DMS153 (cell line): ENCODE measurements around the gene VPS13C.
A peak's percentile ranks its signal among the peaks of the same experiment; 100 is the strongest.

Source experiments
- DNase-seq: peaks from one replicate; lab custom pipeline; 2025; lab: John Stamatoyannopoulos, UW

Gene VPS13C, protein sequence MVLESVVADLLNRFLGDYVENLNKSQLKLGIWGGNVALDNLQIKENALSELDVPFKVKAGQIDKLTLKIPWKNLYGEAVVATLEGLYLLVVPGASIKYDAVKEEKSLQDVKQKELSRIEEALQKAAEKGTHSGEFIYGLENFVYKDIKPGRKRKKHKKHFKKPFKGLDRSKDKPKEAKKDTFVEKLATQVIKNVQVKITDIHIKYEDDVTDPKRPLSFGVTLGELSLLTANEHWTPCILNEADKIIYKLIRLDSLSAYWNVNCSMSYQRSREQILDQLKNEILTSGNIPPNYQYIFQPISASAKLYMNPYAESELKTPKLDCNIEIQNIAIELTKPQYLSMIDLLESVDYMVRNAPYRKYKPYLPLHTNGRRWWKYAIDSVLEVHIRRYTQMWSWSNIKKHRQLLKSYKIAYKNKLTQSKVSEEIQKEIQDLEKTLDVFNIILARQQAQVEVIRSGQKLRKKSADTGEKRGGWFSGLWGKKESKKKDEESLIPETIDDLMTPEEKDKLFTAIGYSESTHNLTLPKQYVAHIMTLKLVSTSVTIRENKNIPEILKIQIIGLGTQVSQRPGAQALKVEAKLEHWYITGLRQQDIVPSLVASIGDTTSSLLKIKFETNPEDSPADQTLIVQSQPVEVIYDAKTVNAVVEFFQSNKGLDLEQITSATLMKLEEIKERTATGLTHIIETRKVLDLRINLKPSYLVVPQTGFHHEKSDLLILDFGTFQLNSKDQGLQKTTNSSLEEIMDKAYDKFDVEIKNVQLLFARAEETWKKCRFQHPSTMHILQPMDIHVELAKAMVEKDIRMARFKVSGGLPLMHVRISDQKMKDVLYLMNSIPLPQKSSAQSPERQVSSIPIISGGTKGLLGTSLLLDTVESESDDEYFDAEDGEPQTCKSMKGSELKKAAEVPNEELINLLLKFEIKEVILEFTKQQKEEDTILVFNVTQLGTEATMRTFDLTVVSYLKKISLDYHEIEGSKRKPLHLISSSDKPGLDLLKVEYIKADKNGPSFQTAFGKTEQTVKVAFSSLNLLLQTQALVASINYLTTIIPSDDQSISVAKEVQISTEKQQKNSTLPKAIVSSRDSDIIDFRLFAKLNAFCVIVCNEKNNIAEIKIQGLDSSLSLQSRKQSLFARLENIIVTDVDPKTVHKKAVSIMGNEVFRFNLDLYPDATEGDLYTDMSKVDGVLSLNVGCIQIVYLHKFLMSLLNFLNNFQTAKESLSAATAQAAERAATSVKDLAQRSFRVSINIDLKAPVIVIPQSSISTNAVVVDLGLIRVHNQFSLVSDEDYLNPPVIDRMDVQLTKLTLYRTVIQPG (N-terminal part only)

DNA sequence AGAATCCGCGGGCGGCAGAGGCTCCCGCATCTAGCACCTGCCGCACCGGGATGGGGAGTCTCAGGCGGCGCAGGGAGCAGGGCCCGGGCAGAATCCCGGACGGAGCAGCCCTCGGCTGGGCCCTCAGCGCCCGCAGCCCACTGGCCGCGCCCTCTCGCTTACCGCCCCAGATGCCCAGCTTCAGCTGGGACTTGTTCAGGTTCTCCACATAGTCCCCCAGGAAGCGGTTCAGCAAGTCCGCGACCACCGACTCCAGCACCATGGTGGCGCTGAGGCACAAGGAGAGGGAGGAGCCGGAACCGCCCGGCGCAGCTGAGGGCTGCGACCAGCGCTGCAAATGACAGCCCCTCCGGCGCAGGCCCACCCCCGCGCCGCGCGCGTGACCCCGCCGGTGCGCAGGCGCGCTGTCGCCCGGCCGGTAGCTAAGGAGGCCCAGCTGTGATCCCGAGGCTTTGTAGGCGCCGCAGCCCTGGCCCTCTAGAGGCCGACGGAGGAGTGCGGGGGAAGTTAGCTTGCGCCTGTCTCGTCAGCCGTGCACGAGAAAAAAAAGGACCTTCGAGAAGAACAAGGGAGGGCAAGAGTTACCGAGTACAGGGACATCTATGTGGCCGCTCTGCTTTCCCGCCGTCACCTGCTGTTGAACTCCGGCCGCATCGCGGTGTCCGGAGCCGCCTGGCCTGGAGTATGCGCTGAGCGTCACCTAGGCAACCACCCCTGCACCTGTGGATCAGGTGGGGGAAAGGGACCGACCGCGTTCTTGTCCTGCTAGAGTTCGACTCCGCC, at the start of gene VPS13C:
Gene VPS13C, minus strand, starts transcription at position 335 of the 783 bp plus-strand sequence. Its CDS starts 73 bp downstream, at position 262.
- peak; percentile 63 for DNase-seq

DNA sequence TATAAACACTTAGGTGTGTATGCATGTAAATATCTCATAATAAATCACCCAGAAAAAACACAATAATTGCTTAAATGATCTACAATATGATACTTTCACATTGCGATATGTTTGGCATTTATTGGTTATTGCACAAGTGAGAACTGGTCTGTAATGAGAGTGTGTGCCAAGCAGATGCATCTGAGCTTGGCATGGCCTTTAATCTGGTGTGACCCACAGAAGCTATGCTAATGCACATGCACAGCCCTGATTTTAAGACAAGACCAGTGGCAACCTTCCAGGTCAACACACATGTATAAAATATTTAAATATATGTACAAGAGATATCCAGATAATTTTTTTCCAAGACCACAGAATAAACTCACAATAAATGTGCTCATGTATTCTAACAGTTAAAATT, 49.2 kb upstream of the VPS13C start:
- DNase-seq: no peak

DNA sequence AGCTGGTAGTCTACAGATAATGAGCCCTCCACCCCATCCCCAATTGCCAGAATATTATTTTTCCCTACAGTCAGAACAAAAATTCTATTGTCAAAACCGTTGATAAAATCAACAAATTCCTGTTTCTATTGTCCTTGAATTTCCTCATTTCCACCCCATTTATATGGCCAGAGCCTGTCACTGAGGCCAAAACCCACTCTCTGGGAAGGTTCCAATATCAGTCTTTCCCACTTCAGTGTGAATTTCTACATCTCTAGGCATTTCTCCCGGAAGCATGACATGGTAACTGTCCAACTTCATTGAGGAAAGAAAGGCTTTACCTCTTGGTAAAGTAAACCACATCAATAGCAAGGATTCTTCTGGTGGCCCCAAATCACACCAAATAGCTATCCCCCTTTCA, 48.2 kb upstream of the VPS13C start:
- DNase-seq: no peak

DNA sequence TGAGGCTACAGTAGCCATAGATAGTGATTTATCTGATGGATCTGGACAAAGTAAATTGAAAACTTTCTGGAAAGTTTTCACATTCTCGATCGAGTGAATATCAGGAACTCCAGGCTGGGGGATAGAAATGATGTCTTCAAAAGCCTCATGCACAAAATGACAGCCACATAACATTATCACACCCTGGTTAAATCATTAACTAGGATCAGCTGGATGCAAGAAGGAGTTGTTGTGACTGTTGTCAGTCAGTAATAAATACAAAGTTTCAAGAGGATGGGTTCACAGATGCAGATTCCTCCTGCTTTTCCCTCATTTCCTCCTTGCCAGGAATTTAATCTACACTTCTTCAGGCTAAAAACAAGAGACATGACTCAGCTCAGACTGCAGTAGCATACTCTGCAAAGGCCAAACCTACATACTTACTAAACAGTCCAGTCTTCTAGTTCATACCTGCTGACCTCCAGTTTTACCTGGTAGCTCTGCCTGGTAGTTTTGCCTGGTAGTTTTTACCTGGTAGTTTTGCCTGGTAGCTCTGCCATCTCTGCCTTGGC, 47.4 kb upstream of the VPS13C start:
- DNase-seq: no peak

DNA sequence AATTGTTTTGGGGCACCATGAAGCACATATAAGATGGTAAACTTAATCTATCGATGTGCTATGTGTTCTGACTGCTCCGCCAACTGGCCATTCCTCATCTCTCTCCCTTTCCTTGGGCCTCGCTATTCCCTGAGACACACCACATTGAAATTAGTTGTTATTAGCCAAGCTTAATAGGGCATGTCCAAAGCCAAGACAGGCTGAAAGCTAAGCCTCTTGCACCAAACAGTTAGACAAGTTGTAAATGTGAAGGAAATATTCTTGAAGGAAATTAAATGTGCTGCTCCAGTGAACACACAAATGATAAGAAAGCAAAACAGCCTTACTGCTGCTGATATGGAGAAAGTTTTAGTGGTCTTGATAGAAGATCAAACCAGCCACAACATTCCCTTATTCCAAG, 45.8 kb upstream of the VPS13C start:
- no peak for DNase-seq

DNA sequence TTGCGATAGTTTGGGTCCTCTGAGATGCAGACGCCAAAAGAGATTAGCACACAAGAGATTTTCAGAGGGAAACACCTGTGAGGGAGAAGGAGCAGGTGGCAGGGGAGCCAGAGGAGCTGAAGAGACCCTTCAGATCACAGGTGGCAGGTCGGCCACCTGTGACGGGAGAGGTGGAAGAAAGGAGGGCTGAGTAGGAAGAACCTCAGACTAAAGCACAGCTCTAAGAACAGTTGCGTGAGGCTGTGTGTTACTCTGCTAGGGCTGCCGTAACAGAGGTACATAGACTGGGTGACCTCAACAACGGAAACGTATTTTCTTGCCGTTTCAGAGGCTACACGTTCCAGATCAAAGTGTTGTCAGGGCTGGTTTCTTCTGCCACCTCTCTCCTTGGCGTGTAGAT, 45.0 kb upstream of the VPS13C start:
- DNase-seq: no peak

DNA sequence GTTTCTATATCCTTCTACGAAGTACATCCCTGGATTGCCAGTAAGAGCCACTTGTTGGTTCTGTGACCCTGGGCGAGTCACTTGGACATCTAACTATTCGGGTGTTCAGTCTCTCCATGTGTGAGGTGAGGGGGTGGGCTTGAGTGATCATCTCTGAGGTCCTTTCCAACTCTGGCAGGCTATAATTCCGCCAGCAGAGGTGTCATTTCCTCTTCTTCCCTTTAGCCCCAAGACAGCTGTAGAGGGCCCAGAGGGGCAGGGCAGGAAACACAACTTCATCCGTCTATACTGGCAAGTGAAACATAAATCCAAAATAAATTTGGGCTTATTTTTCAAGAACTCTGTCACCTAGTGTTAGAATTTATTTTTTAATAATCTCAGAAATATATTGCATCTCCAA, 44.6 kb upstream of the VPS13C start:
- DNase-seq: no peak

DNA sequence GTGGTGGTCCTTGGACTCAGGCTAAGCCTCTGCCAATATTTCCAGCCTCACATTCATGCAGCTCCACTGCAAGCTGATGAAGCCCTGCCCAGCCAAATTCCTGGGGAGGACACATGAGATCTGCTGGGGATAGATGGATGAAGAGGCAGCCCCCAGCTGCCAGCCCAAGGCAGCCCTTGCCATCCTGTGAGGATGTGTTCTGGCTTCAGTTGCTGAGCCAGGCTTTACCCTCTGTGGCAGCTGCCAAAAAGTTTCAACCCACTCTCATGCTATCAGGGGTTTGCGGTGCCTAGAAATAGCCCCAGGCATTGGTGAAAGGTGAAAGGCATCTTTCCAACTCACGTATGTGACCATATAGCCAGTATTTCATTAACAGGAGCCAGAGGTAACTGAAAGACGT, 44.2 kb upstream of the VPS13C start:
- DNase-seq: no peak

DNA sequence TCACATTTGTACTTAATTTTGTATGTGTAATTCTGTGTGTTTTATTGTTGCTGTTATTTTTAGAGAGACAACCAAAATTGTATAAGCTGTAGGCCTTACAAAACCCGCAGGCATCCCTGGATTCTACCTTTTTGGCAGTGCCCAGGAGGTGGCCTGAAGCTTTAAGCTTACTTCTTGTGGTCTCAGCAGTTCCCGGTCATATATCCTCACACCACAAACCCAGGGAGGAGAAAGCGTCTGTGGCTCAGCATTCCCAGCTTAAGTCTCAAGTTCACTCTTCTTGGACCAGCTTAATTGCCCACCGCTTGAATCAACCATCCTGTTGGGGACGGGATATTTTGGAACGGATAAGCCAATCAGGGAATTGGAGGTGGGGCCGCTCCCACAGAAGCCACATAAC, 43.2 kb upstream of the VPS13C start:
- DNase-seq: no peak

DNA sequence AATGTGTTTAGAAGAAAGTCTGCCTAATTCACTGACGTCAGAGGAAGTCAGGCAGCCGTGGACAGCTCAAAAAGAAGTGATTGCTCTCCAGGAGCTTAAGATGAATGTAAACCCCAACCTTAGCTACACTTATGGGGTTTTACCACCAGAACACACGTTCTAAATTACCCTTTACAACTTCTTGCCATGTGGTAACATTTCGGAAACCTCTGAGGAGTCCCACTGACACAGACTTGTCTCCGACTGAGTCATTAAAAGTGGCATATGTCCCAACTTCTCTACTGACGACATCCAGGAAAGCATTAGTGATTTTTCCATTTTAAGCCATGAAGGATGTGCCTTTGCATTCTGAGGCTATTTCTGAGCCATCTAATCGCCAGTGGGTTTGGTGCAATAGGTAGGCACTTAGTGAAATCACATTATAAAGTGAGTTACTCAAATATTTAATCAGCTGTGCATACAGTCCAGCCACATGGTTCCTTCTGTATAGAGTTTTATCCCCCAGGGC, 38.9 kb upstream of the VPS13C start:
- DNase-seq: no peak

DNA sequence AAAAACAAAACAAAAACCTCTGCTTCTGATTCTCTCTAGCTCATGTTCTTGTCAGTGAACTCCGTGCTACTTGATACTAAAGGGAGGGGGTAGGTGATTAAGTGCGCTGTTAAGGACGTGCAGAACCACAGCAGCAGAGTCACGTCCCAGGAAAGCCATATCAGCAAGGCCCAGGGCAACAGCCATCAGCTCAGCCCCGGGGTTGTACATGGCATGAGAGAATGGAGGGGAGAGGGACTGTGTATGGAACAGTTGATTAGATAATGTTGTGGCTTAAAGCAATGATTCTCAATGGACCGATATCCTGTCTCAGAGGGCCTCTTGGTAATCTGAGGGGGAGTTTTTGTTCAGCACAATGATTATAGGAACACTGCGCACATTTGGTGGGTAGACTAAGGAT, 34.1 kb upstream of the VPS13C start:
- no peak for DNase-seq

DNA sequence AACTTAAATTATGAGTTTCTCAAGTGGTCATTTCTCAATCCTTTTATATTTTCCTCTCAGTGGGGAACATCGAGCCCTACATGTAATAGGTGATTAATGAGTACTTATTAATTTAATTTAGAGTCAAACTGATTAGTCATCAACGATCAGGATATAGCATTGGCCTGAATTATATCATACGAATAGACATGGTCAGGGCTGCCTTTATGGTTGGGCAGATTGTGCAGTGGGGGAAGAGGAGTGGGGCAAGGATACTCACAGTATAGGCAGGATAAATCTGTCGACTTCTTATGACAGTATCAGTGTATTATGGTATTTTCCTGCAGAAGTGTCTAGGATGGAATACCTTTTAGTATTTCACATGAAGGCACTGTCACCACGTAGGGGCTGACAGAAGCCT, 33.6 kb upstream of the VPS13C start:
- no peak for DNase-seq

DNA sequence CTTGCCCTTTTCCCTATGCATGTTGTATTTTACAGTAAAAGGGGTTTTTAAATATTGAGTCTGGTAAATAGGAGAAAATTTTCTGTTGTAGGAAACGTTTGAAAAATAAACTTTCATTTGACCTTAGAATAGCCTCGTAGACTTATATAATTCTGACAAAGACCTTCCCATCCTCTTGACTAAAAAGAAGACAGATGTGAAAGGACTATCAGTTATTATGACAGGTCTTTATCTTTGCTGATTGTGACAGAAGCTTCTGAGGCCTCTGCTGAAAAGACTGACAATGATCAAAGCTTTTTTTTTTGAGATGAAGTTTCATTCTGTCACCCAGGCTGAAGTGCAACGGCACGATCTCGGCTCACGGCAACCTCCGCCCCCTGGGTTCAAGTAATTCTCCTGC, 30.7 kb upstream of the VPS13C start:
- DNase-seq: no peak

DNA sequence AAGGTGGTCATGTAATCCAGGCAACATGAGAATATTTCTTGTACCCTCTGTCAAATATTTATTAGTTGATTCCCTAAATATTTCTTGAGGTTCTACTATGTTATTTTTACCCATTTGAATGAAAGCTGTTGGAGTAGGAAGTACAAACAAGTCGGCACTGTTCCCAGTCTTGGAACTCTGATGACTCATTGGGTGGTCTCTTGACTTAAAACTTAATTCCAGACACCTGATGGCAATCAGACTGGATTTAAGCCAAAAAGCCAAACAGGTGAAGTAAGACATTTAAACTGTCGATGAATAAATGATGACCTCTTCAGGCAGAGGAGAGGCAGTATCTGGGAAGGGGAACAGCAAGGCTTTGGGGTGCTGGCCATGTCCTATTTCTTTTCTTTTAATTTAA, 29.4 kb upstream of the VPS13C start:
- DNase-seq: no peak

DNA sequence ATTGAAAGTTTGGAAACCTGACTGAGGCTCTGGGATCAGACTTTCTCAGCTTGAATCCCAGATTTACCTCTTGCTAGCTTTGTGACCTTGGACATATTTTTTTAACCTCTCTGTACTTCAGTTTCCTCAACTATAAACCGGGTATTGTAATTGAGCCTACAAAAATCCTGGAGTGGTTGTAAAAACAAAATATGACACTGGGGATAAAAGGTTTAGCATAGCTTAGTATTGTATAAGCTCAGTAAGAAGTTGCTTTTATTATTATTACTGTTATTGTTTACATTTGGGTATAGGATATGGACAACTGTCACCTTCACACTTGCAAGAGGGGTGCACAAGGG, 28.1 kb upstream of the VPS13C start:
- no peak for DNase-seq

DNA sequence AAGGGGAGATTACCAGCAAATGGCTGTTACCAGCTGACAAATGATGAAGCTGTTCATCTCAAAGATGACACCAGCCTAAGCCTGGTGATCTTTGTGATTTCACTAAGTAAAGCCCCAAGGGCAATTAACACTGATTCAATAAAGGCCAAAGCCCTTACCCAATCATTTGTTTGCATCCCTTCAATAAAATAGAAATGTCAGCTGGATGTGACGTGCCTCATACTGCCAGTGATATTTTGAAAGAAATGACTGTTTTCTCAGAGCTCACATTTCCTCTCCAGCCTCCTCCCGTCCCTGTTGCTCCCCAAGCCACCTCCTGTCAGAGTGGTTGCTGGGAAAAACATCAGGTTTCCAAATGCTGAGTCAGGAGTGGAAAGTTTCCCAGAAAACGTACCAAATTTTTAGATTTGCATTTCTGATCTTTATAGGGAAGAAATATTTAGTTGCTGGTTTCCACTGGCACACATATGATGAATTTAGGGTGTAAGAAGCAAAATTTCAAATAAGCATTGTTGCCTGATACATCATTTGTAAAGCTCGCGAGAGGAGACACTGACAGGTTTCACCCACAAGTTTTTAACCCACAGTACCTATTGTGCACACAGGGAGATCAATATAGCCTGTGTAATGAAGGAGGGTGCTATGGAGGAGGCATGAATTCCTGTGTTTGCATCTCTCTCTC, 27.6 kb upstream of the VPS13C start:
- DNase-seq: no peak

DNA sequence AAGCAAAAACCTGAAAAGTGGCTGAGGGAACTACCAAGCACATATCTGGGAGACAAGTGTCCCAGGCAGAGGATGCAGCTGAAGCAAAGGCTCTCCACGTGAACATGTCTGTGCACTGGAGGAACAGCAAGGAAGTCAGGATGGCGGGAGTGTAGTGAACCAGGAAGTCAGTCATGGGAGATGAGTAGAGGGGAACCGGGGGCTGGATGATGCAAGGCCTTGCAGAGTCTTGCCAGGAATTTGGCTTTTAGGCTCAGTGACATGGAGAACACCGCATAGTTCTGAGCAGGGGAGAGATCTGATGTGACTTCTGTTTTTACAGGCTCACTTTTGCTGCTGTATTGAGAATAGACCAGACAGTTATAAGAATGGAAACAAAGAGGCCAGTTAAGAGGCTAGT, 25.5 kb upstream of the VPS13C start:
- DNase-seq: no peak

DNA sequence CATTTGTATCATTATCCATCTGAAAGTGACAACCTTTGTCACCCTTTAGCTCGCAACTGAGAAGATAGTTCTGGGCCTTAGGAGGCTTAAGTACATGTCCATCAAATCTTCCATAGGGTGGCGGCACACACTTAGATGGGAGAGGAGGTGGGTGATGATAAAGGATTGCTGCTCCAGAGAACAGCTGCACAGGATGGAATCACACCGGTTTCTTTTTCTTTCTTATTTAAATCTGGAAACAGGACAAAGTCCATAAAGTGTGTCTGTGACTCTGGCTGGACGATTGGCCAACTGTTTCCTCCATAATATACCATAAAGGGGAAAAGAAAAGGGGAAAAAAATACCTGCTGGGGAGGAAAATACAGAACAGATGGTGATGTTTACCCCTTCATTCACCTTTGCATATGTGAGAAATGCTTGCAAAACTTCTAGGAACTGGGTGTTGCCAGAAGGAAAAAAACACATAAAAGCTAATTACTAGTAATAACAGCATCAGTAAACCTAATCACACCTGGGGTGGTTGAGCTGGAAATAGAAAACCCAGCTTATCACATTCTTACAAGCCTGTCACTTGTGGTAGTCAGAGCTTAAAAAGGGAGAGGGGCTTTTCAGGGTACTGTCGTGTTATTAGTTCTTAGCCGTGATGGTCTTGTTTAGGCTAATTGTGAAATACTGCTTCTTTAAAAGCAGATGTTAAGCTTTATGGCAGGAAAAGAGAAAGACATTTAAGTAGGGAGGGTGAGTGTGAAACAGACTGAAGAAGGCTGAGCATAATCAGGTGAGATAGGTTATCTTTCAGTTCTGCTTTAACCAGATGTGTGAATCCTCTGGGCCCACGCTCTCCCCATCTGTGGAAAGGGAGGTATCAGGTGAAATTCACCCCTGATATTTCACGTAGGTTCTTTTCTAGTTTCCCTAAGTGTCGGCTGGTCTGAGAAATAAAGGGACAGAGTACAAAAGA, 23.2 kb upstream of the VPS13C start:
- DNase-seq: no peak

DNA sequence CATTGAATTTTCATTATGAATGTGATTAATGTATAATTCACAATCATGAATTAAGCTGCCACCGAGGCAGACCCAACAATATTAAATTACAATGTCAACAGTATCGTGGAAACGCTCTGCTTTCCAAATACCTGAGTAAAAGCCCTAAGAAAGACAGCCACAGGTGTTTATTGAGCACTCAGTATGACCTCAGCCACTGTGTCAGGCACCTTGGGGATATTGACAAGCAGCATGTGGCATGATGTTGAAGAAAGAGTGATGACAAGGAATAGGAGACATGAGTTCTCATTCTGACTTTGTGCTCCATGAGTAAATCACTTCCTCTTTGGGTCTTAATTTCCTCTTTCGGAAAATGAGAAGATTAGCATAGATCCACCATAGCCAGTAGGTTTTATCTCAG, 19.3 kb upstream of the VPS13C start:
- DNase-seq: no peak
